Activated naive CD4-positive, alpha-beta T cell treated with anti-CD3 and anti-CD28 coated beads, Interleukin-2, amount 50 U/mL, for 24 hours (primary cell): ENCODE results near the gene NCF2.

Source experiments
- H3K27ac Mint-ChIP-seq: one replicate; pipeline ENCODE4 v1.8.0; 2021; ENCODE audit warnings: mild to moderate bottlenecking, mixed read lengths
- H3K27me3 Mint-ChIP-seq: one replicate; pipeline ENCODE4 v1.8.0; 2021; ENCODE audit warnings: mixed read lengths
- H3K36me3 Mint-ChIP-seq: one replicate; pipeline ENCODE4 v1.8.0; 2021; ENCODE audit warnings: mixed read lengths
- H3K4me1 Mint-ChIP-seq: one replicate; pipeline ENCODE4 v1.8.0; 2021; ENCODE audit warnings: mixed read lengths
- H3K4me3 Mint-ChIP-seq: one replicate; pipeline ENCODE4 v1.8.0; 2021; ENCODE audit warnings: mild to moderate bottlenecking, mixed read lengths
- H3K9me3 Mint-ChIP-seq: one replicate; pipeline ENCODE4 v1.8.0; 2021; ENCODE audit warnings: mixed read lengths

Gene NCF2

DNA sequence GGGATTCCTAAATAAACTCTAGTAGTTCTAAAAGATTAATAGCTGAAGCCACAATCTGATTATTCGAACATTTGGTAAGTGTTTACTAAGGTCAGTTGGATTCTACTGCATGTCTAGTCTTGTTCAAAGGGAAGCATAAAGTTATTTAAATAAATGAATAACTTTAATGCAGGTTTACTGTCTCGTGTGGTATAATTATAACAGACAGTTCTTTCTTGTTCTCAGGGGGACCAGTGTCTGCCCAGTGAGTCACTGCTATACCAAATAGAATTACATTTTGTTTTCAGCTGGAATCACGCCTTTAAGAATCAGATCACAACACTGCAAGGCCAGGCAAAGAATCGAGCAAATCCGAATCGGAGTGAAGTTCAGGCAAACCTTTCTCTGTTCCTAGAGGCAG, 72.9 kb downstream of the NCF2 start:
- Mint-ChIP-seq H3K9me3 (no peaks in the 10 kb centered on the region), H3K4me3 (no peak overlapping the region), H3K27me3 (no peaks in the 10 kb centered on the region), H3K36me3 (peaks cover 18% of the 10 kb centered on the region), H3K4me1 (peaks cover 20% of the 10 kb centered on the region), H3K27ac (no peak overlapping the region)

DNA sequence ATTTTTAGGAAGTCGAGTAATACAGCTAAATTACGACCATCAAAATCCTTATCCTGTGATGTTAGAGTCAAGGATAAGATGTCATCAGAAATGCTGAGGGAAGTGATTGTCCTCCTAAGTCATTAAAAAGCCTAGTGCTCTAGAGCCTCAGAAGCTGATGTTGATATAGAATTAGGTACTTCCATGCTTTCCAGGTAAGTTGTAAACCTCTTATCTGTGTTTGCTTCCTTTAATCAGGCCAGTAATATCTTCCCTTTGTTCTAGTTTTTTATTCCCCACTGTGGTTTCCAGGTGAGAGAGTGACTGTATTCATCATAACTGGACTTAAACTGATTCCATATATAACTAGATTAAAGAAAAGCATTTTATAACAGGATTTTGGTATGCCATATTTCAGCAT, 73.5 kb downstream of the NCF2 start:
- no peaks in the 10 kb centered on the region for H3K27me3 Mint-ChIP-seq
- no peak overlapping the region for H3K27ac Mint-ChIP-seq
- no peaks in the 10 kb centered on the region for H3K9me3 Mint-ChIP-seq
- peaks cover 26% of the 10 kb centered on the region for H3K4me1 Mint-ChIP-seq
- H3K36me3 Mint-ChIP-seq, result peaks cover 16% of the 10 kb centered on the region
- no peak overlapping the region for H3K4me3 Mint-ChIP-seq

DNA sequence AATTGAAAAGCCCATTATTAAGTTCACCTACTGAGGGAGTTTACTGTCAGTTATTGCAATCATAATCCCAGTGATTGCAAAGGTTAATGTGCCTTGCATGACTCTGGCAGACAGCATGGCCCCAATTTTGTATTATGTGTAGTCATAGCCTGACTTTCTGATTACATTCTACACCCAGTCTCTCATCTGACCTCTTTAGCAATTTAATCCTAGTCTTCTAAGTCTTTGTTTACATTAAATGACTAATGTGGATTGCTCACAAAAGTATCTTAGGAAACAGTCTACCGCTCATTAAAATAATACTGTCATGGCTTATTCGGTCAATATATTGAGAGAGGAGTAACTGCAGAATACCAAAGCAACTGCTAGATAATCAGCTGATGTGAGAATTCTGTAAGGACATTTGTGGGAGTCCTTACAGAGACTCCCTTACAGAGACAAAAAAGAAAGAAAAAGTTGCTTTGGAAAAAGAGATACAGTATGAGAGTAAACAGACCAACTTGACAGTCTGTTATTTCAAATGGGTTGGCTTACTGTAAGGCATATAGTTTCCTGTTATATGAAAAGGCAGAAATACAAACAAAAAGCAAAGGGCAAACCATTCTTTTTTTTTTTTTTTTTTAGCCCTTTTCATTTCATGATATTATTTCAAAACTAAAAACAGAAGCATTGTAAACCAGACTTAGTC, 75.1 kb downstream of the NCF2 start:
- Mint-ChIP-seq H3K36me3 (peaks cover 10% of the 10 kb centered on the region), H3K4me3 (no peak overlapping the region), H3K9me3 (no peaks in the 10 kb centered on the region), H3K27ac (no peak overlapping the region), H3K4me1 (peaks cover 31% of the 10 kb centered on the region), H3K27me3 (no peaks in the 10 kb centered on the region)

DNA sequence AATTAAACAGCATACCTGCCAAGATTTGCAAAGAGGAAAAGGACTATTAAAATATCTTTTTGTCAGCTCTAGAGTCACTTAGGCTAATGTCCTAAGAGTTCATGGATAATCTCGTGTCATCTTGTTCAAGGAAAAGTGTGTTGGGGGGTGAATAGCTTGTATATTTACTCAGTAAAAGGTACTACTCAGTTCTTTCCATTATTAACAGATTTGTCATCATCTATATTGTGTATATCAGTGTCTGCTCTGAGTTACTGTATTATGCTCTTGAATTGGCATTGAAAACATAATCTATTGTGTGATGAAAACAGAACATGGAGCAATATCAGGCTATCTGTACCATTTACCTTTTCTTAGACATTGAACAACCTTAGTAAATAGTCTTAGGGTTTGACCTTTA, 76.0 kb downstream of the NCF2 start:
- no peak overlapping the region for H3K27ac Mint-ChIP-seq
- no peaks in the 10 kb centered on the region for H3K27me3 Mint-ChIP-seq
- H3K9me3 Mint-ChIP-seq, result no peaks in the 10 kb centered on the region
- H3K36me3 Mint-ChIP-seq, result peaks cover 9% of the 10 kb centered on the region
- no peak overlapping the region for H3K4me3 Mint-ChIP-seq
- H3K4me1 Mint-ChIP-seq, result peaks cover 35% of the 10 kb centered on the region

DNA sequence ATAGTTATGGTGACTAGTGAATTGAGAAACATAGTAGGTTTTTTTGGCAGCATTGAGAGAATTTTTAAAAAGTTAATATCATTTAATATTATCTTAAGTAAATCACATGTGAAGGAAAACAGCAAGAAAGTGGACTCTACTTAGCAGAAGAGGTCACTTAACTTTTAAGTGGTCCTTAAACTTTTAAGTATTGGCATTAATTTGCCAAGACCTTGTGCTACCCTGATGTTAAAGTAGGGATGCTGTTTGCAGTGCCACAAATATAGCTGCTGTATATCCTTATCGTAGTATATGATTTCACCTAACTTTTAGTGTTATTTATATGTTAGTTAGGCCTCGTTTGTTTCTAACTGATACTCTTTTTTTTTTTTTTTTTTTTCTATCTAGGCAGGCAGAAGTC, 77.8 kb downstream of the NCF2 start:
- peaks cover 42% of the 10 kb centered on the region for H3K4me1 Mint-ChIP-seq
- peaks cover 4% of the 10 kb centered on the region for H3K36me3 Mint-ChIP-seq
- no peaks in the 10 kb centered on the region for H3K27me3 Mint-ChIP-seq
- no peak overlapping the region for H3K4me3 Mint-ChIP-seq
- H3K27ac Mint-ChIP-seq, result peak overlapping the region; percentile 37
- no peaks in the 10 kb centered on the region for H3K9me3 Mint-ChIP-seq

DNA sequence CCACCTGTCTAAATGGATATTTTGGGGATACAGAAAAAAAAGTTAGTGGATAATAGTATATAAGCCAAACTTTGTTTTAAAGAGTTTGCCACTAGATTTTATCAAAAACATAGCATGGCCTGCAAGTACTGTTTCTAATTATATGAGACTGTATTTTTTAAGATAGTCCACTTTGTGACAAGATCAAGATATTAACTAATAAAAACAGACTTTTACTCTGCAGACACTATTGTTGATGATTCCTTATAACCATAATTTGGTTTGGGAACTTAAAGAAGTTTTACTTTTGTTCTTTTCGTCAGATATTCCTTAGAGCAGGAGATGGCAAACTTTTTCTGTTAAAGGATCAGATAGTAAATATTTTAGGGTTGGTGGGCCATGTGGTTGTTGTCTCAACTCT, 81.6 kb downstream of the NCF2 start:
- peaks cover 30% of the 10 kb centered on the region for H3K4me1 Mint-ChIP-seq
- no peak overlapping the region for H3K4me3 Mint-ChIP-seq
- no peak overlapping the region for H3K27ac Mint-ChIP-seq
- H3K27me3 Mint-ChIP-seq, result no peaks in the 10 kb centered on the region
- H3K9me3 Mint-ChIP-seq, result no peaks in the 10 kb centered on the region
- H3K36me3 Mint-ChIP-seq, result no peaks in the 10 kb centered on the region

DNA sequence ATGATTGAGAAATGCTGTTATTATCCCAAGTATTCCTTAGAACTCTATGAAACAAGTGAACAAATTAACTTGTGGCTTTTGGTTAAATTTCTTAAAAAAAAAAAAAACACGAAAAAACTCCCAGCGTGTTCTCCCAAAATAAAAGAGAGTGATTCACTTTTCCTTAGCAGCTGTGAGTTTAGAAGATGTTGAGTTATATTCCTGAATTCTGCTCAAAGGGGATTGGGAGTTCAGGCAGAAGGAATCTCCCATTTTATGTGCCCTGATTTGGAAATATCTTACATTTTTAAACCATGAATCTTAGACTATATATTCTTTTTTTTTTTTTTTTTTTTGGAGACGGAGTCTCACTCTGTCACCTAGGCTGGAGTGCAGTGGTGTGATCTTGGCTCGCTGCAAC, 83.7 kb downstream of the NCF2 start:
- Mint-ChIP-seq H3K27me3 (no peaks in the 10 kb centered on the region), H3K4me1 (peaks cover 42% of the 10 kb centered on the region), H3K36me3 (no peaks in the 10 kb centered on the region), H3K27ac (no peak overlapping the region), H3K9me3 (no peaks in the 10 kb centered on the region), H3K4me3 (no peak overlapping the region)
